ENCODE results near the gene PSMB1.

Gene PSMB1

GRCh38 chr6:170564936-170565530 lies 11.9 kb upstream of the PSMB1 start:
- no peak for DNase-seq
- Histone ChIP-seq H3K9me3 (no peaks in the 10 kb centered on the region), H3K36me3 (peaks cover 73% of the 10 kb centered on the region), H3K4me3 (ENCODE audit: low read depth, low read length) (no peak overlapping the region), H3K27me3 (no peaks in the 10 kb centered on the region), H3K4me1 (no peaks in the 10 kb centered on the region)
- no peak for TF ChIP-seq CTCF (IDR thresholded peaks at IDR 0.05; ENCODE audit: low read depth, low read length)

GRCh38 chr6:170561555-170561954 lies 8.4 kb upstream of the PSMB1 start:
- DNase-seq: no peak
- peaks cover 55% of the 10 kb centered on the region for H3K36me3 ChIP-seq
- no peaks in the 10 kb centered on the region for H3K9me3 ChIP-seq
- H3K27me3 ChIP-seq: no peaks in the 10 kb centered on the region
- TF ChIP-seq CTCF (IDR thresholded peaks at IDR 0.05; ENCODE audit: low read depth, low read length): no peak
- H3K4me3 ChIP-seq (ENCODE audit: low read depth, low read length): no peak overlapping the region
- H3K4me1 ChIP-seq: no peaks in the 10 kb centered on the region

DNA sequence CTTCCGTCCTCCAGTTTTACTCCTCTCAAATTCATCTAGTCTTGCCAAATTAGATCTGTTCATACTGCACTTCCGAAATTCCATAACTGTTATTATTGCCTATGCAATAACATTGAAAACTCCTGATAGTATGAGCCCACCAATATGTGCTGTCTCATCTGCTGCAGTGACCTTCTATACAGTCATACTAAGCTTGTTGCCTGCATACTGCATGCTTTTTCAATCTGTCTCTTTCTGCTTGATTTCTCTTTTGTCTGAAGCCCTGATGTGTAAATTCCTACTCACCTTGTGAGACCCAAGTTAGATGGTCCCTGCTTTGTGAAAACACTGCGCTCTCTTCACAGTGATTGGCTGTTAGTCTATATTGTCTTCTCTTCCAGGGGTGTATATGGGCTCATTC lies 2.2 kb upstream of the PSMB1 start:
- H3K36me3 ChIP-seq: peaks cover 24% of the 10 kb centered on the region
- DNase-seq: no peak
- H3K4me3 ChIP-seq (ENCODE audit: low read depth, low read length): peak overlapping the region; percentile 99
- no peaks in the 10 kb centered on the region for H3K4me1 ChIP-seq
- H3K27me3 ChIP-seq: no peaks in the 10 kb centered on the region
- no peaks in the 10 kb centered on the region for H3K9me3 ChIP-seq
- no peak for TF ChIP-seq CTCF (IDR thresholded peaks at IDR 0.05; ENCODE audit: low read depth, low read length)

GRCh38 chr6:170554796-170555137 lies 1.7 kb upstream of the PSMB1 start:
- DNase-seq: no peak

DNA sequence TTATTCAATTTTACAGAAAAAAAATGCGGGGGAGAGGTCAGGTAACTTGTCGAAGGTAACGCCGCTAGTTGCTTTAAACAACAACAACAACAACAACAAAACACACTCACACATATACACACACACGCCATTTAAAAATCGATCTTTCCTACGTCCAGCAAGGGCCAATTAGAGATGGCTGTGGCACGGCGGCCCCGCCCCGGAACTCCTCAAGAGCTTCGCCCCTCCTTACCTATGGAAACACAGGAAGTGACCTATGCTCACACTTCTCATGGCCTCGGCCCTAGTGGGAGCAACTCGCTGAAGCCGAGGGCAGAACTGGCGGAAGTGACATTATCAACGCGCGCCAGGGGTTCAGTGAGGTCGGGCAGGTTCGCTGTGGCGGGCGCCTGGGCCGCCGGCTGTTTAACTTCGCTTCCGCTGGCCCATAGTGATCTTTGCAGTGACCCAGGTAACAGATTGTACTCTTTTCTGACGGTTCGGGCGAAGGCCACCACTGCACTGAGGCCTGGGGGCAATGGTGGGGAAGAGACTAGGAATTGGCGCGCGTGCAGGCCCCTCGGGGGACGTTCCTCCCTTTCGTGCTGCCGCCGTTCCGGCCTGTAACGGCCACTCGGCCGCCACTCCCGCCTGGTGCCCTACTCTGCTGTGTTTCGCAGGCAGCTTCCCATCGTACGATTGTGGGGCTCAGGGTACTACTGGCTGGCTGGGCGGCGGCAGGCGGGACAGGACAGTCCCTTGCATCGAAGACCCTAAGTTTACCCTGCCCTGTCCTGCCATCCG lies 1.1 kb upstream of the PSMB1 start, which contains the start of gene TBP:
Gene TBP, plus strand, starts transcription at position 357 of the 783 bp plus-strand sequence. CDS start 2,661 bp downstream, outside the sequence.
- H3K27me3 ChIP-seq: no peaks in the 10 kb centered on the region
- H3K4me3 ChIP-seq (ENCODE audit: low read depth, low read length): peak within 1 kb of the TSS; percentile 99
- H3K4me1 ChIP-seq: no peaks in the 10 kb centered on the region
- TF ChIP-seq CTCF (IDR thresholded peaks at IDR 0.05; ENCODE audit: low read depth, low read length): no peak
- DNase-seq: peak; percentile 97
- H3K36me3 ChIP-seq: peaks cover 22% of the 10 kb centered on the region
- no peaks in the 10 kb centered on the region for H3K9me3 ChIP-seq

More at GRCh38 chr6:170554796-170555137, 1.7 kb upstream of the PSMB1 start:
- Histone ChIP-seq H3K4me3 (ENCODE audit: low read depth, low read length) (peak overlapping the region; percentile 99), H3K36me3 (peaks cover 22% of the 10 kb centered on the region), H3K9me3 (no peaks in the 10 kb centered on the region), H3K27me3 (no peaks in the 10 kb centered on the region), H3K4me1 (no peaks in the 10 kb centered on the region)
- TF ChIP-seq CTCF (IDR thresholded peaks at IDR 0.05; ENCODE audit: low read depth, low read length): no peak

- H3K4me1 ChIP-seq: no peaks in the 10 kb centered on the region
- no peak for TF ChIP-seq CTCF (IDR thresholded peaks at IDR 0.05; ENCODE audit: low read depth, low read length)
- no peaks in the 10 kb centered on the region for H3K27me3 ChIP-seq
- DNase-seq: no peak
- peaks cover 23% of the 10 kb centered on the region for H3K36me3 ChIP-seq
- peak overlapping the region; percentile 99 for H3K4me3 ChIP-seq (ENCODE audit: low read depth, low read length)
- no peaks in the 10 kb centered on the region for H3K9me3 ChIP-seq
Observed at GRCh38 chr6:170553534-170554012, 466 bp upstream of the PSMB1 start.

All from BE2C (cell line).